ENCODE measurements around the gene GLB1L.
"Not testable (repeated sequence)": the region's sequence is repeated elsewhere in the genome, so short reads cannot be mapped to it uniquely, and the experiment has no call there.

GLB1L gene

DNA sequence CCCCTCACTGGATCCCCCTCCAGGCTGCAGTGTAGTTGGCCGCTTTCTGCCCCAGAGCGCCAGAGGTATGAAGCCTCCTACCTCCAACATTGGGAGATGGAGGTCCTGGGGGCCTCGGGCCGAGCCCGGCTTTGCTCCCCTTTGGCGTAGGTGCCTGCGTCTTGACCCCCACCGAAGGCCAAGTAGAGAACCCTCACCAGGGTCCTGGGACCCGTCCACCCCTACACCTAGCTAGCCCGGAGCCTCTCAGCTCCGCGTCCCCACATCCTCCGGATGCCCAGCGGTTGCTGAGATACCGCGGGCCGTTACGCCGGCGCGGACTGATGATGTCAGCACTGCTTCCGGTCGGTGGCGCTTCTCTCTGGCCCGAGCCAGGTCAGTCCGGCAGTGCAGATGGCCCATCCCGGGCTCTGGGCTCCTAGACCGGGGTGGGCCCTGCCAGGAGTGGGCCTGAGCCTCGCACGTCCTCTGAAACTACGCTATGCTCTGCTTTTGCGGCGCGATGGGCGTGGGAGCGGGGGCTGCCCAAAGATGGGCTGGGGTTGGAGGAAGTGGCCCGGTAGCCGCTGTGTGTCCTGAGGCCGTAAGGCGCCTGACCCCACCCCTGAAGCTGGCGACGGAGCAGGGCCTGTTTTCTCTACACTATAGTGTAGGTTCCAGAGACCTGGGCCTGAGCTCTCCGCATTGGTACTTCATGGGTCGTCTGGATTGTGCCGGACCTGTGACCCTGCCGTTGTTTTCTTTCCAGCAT, at the start of gene GLB1L, which contains the start of gene STK16:
Gene GLB1L (minus strand): TSS at position 297 of the 751 bp plus-strand sequence. CDS start 1,871 bp downstream, outside the sequence.
Gene STK16 (plus strand): TSS at position 332 of the 751 bp plus-strand sequence. CDS start 521 bp downstream, outside the sequence.
- DNase-seq = peak; percentile 73

DNA sequence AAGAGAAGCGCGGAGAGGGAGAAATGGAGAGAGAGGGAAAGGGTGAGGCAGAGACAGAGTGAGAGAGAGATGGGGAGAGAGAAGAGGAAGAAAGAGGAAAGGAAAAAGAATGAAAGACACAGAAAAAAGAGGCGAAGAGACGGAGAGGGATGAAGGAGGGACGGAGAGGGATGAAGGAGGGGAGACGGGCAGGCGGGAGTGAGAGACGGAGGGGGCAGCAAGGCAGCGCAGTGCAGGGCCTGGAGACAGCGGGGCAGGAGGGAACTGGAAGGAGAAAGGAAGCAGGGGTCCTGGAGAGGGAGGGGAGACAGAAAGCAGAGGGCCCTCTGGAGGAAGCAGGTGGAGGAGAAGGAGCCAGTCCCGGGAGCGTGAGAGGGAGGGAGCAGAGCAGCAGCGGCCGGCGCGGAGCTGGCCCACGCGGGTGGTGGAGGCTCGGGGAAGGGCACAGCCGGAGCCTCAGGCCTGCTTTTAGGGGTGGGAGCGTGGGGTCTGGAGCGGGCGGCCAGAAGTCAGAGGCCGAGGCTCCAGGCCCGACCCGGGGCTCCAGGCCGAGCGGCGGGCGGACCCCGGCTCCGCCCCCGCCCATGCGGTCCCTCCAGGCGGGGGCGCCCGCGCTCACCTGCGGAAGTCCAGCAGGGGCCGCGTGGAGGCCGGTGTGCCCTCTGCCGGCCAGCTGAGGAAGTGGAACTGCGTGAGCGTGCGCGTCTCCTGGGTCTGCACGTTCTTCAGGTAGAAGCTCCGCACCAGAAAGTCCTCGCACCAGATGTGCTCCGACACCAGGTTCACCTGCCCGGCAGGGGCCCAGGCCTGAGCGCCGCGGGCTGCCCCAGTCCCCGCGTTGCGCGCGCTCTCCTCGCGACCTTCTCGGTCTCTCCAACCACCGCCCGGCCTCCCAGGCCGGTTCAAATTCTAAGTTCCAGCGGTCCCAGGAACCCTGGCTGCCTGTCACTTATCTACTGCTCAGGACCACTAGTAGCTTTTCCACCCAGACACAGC, 49.4 kb upstream of the GLB1L start:
- peak; percentile 22 for DNase-seq

DNA sequence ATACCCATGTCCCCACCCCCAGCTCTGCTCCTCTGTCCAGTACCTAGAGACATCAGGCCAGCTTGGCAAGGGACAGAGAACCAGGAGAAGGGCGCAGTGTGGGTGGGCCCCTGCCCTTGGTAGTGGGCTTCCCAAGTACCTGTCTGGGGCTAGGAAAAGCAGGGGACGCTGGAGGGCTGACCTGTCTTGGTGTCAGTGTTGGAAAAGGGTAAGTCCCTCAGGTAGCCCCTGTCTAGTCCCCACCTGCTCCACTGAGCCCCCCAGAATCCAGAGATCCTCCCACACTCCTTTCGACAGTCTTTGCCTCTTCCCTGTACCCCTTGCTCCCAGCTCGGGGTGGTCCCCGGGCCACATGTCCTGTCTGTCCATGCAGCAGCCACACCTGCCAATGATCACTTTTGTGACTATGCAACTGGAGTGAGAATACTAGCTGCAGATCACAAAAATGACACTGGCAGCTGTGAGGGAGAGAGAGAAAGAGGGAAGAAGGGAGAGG, 48.5 kb upstream of the GLB1L start:
- no peak for DNase-seq

DNA sequence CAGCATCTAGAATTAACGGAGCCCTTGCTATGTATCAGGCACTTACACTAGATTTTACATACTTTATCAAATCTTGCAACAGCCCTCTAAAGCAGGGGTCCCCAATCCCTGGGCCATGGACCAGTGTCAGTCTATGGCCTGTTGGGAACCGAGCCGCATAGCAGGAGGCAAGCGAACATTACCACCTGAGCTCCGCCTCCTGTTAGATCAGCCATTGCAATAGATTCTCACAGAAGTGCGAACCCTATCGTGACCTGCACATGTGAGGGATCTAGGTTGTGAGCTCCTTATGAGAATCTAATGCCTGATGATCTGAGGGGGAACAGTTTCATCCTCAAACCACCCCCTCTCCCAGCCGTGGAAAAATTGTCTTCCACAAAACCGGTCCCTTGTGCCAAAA, 47.4 kb upstream of the GLB1L start:
- no peak for DNase-seq

DNA sequence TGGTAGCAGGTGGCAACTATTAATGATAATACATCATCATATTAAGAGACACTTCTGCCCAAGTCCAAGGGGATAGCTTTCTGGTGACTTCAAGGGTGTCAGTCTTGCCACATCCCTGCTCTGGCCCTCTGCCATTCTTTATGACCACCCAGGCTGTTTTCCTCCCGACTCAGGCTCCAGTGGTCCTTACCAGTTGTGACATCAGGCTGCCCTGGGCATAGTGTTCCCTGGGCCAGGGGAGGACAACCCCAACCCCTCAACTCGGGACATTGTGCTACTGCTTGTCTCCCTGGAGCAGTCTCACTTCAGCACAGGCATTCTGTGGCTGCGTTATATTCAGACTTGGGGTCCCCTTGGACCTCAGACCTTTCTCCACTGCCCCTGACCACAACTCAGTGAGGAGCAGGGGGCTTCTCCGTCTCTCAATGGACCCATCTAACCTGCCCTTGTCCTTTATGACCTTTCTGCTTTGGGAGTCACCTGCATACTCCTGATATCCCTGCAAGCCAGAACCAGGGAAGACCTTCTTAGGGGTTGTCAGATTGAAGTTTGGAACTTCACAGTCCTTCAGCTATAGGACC, 46.8 kb upstream of the GLB1L start:
- DNase-seq = no peak

DNA sequence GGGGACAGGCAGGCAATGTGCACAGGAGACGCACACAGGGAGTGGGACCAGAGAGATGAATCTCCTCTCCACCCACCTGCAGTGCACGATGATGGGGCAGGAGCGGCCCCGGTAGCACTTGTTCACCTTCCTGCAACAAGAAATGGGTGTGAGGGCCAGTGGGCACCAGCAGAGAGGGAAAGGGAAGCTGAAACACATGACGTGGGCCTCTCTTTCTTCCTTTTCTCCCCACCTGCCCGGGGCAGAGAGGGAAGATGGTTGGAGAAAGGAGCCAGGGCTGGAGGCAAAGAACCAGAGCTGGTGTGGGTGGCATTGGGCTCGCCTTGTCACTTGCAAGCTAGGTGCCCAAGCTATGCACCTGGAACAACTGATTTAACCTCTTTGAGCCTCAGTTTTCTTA, 46.1 kb upstream of the GLB1L start:
- DNase-seq = no peak

DNA sequence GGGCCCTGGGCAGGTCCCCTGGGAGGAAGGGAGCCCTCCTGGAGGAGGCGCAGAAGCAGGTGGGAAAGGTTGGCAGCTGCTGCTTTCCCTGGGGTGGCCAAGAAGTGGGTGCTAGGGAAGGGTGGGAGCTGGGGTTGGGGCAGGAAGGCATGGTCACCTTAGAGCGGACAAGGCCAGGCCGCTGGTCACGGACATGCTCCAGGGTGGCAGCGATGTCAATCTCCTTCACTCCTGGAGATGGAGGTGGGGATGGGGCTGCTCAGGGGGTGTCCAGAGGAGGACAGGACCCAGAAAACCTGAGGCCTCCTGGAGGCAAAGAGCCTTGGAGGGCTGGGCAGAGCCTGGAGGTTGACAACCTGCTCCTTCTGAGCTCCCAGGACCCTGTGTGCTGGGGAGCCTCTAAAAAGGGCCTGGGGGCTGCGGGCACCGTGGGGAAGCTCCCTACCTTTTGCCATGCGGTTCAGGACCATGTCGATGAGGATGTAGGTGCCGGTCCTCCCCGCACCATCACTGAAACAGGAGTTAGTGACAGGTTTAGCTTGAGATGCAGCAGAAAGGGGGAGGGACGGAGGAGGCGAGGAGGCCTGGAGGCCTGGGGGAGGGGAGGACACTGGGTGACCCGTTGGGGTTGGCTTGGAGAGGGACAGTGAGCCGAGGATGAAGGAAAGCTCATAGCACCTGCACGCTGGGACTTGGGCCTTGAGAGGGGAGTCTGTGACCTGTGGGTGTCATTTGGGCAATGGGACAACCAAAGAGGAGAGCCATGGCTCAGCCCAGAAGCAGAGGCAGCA, 45.3 kb upstream of the GLB1L start:
- no peak for DNase-seq

DNA sequence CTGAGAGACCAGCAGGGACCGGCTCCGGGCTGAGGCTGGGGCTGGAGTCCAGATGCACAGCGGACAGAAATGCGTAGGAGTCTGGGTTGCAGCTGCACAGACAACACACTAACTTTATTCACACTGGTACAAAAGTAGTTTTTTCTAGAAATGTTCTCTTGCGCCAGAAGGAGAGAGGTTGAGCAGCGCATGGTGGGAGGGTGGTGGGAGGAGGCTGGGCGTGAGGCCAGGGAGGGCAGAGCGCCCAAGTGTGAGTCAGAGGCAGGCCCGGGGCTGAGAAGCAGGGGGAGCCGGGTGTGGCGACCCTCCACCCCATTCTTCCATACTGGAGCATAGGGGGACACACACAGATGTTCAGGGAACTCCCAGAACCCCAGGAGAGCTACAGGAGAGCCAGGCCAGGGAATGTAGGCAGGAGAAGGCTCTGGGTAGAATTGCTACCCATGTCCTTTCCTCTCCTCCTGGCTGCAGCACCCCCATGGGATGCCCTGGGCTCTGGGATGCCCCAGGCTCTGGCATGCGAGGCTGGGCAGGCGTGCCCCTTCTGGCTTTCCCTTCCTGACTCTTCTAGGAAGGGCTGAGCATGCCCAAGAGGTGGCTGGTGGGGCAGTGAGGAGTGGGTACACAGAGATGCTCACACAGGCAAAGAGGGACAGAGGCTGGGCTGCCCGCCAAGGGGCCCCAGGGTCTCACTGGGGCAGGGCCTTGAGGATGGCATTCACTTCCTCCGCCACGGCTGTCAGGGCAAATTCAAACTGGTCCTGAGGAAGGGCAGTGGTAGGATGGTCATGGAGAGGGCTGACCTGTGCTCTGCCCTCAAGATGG, 44.5 kb upstream of the GLB1L start:
- no peak for DNase-seq

DNA sequence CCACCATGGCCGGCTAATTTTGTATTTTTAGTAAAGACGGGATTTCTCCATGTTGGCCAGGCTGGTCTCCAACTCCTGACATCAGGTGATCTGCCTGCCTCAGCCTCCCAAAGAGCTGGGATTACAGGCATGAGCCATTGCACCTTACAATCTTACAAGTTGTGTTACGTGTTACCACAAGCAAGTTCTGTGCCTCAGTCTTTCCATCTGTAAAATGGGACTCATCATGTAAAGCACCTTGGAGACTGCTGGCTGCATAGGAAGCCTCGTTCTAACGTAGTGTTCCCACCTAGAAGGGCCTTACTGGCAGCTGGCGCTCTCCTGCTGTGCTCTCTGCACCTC, 43.9 kb upstream of the GLB1L start:
- DNase-seq = no peak

DNA sequence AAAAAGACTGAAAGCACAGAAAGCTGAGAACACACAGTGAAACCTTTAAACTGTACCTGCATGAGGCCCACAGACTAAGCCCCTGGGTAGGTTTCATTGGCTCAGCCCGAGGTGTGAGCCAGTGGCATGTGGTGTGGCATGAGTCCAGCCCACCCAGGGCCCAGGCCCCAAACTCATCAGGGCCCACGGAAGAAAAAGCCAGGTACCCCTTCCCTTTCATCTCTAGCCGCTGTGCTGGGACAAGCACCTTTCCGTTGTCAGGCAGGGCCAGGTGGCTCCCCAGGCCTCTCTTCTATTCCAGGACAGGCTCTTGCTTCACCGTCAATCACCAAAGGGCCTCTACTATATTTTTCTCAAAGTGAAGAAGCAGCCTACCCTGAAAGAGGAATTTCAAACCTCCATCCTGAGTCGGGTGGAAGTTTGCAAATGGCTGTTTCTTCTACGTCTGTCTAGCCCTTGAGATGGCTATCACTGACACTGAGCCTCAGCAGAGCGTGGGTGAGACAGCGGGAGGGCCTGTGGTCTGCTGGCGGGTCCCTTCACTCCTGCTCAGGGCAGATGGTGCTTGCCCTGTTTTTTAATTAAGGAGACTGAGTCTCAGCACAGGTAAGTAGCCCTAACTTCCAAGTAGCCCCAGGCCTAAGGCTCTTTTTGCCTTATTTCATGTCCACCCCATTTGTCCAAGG, 42.5 kb upstream of the GLB1L start:
- DNase-seq = no peak

DNA sequence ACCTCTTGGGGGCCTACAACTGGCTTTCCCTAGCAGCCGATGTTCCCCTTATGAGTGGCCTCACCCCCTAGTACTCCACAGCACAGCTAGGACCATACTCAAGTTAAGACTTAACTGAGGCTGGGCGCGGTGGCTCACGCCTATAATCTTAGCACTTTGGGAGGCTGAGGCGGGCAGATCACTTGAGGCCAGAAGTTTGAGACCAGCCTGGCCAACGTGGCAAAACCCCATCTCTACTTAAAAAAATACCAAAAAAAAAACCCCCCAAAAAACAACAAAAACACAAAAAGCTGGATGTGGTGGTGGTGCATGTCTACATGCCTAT, 41.8 kb upstream of the GLB1L start:
- not testable (repeated sequence) for DNase-seq

DNA sequence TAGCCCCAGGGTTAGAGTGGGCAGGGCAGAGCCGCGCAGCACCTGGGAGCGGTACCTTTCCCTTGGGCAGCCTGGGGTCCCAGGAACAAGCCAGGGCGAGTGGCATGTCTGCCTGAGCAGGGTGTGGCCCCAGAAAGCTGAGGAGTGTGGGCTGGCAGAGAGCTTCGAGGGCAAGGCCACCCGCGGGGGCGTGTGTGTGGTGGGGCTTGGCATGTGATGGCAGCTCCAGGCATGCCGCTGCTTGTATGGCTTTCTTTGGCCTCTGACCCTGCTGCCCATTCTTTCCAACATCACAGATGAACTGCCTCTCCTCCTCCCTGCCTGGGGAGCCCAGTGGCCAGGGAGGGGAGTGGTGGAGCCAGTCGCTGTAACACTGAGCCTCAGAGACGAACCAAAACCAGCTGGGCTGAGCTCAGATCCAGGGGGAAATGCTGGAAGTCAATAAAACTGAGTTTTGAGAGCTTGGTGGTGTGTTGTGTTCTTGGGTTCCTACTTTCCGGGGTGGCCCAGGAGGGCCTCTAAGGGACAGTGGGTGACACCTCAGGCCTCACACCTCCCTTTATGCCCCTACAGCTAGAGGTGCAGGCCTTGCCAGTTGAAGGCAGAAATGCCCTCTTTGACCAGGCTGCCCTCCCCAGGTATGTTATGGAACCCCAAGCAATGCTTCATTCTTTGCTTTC, 41.3 kb upstream of the GLB1L start:
- DNase-seq = no peak

DNA sequence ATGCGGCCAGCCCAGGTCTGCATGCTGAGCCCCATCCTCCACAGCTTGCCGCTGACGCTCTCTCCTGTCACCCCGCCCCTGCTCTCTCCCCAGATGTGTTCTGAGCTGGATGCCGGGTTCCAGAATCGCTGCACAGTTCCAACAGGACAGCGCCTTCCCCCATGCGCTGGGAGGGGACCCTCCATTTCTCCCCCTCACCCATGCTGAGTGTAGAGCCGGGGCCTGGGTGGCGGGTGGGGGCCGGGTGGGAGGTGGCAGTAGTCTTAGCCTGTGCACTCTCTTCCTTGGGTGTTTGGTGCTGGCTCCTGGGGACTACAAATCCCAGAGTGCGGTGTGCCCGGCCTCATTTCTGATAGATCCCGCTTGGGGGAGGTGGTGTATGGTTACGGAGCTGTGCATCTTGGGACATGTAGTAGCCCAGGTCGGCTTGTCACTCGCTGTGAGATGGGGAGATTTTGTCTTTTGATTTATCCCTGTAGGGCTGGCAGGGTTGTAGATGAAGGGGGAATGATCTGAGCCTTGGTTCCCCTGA, 40.7 kb upstream of the GLB1L start:
- no peak for DNase-seq

DNA sequence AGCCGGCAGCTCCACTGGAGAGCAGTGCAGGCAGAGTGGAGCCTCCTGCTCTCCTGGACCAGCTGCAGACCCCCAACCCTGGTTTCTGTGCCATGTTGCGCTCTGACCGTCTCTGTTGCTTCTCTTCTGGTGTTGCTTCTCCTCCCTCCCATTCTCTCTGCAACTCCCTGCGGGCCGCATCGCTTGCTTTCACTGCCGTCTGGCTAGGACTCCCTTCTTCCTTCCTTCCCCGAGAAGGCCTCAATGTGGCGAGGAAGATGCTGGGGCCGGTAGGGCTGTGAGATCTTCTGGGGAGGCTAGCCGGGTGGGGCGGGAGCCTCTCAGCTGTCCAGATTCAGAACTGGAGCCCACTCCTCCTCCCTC, 40.1 kb upstream of the GLB1L start:
- no peak for DNase-seq

DNA sequence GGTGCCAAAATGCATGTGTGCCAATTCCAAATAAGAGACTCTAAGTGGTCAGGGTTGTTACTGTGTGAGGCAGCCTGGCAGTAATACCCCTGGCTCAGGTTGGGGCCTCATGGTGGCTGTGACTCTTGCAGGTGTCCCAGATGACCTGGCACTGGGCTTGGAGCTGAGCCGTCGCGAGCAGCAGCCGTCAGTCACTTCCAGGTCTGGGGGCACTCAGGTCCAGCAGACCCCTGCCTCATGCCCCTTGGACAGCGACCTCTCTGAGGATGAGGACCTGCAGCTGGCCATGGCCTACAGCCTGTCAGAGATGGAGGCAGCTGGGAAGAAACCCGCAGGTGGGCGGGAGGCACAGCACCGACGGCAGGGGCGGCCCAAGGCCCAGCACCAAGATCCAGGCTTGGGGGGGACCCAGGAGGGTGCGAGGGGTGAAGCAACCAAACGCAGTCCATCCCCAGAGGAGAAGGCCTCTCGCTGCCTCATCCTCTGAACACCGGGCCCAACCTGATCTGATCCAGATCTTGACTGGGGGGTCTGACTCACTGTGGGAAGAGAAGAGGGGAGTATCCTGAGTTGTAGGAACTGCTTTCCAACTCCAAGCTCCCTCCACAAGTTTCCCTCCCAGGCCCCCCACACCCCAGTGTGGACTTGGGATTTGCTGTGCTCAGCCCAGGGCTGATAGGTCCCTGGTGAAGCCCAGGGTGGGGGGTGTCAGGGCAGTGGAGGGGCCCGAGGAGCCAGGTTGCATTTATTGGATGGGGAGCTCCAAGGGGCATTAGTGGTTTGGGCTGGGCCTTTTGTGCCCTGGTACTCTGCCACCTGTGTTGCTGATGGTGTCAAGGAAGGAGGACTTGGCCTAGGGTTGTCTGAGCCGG, 39.5 kb upstream of the GLB1L start:
- no peak for DNase-seq

DNA sequence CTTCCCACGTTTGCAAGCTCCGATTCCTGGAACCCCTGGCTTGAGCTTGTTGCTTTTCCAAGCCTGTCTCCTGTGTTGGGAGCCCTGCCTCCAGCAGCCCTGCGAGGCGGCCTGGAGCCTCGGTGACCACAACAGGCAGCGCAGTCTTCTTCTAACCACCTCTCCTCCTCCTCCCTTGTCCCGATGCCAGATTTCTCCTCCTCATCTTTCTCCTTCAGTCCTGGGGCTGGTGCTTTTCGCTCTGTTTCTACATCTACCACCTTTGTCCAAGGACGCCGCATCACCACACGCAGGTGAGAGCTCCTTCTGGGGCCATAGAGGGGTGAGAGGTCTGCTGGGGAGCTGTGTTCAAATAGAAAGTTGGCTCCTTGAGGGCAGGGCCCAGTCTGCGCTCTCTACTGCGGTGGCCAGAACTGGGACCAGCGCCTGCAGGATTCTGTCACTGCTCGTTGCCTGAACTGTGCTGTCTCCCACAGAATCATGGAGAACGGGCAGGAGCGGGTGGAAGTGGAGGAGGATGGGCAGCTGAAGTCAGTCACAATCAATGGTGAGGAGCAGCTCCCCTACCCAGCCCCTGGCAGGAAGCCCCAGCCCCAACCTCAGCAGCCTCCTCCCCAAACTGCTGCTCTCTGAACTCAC, 37.8 kb upstream of the GLB1L start:
- DNase-seq = no peak

DNA sequence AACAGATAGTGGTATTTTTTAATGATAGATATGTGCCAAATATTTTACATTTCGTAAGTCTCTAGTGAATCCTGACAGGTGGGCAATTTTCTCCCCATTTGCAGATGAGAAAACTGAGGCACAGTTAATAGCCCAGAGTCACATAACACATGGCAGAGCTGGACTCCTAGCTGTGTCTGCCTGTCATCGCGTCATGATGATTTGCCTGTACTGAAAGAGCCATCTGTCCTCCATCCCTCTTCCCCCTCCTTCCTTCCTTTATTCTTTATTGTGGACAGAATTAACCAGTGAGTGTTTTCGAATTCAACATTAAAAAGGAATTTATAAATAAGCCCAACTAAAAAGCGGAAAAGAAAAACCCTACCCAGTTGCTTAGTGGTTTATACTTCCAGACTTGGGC, 37.1 kb upstream of the GLB1L start:
- DNase-seq = no peak

DNA sequence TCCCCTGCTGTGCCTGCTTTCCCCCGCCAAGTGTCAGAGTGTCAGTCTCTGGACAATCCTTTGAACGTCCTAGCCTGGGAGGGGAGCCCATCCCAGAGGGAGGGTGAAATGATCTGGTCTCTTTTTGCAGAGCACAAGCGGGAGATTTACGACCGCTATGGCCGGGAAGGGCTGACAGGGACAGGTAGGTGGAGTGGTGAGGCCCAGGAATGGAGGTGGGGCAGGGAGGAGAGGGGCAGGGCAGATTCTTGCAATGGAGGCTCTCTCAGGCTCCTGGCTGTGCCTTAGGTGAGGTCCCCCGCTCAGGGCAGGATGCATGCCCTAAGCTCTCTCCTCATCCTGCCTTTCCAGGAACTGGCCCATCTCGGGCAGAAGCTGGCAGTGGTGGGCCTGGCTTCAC, 36.3 kb upstream of the GLB1L start:
- DNase-seq = no peak

DNA sequence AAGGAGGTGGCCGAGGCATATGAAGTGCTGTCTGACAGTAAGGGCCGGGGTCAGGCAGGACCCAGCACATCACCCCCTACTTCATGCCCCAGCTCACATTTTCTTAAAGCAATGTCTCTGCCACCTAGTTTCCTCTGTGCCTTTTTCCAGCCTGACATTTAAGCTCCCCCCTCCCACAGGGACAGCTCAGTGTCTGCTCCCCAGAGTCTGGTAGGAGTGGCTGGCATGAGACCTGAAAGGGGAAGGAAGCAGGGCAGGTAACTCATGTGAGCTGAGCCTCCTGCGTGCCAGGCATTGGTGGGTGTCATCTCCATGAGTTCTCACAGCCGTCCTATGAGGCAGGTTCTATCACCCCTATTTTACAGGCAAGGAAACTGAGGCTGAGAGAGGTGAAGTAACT, 35.4 kb upstream of the GLB1L start:
- DNase-seq = no peak
